ENCODE measurements around the gene LRPAP1. TPM values are rescaled to one million over a fixed set of nuclear protein-coding genes. Genes with fewer than 3 reads are reported as not detected.
A peak's percentile ranks its signal among the peaks of the same experiment; 100 is the strongest.

LRPAP1 gene
- polyA plus RNA-seq, 1 of the 3 experiments (the other 2 are of a cell fraction) = 209 TPM

DNA sequence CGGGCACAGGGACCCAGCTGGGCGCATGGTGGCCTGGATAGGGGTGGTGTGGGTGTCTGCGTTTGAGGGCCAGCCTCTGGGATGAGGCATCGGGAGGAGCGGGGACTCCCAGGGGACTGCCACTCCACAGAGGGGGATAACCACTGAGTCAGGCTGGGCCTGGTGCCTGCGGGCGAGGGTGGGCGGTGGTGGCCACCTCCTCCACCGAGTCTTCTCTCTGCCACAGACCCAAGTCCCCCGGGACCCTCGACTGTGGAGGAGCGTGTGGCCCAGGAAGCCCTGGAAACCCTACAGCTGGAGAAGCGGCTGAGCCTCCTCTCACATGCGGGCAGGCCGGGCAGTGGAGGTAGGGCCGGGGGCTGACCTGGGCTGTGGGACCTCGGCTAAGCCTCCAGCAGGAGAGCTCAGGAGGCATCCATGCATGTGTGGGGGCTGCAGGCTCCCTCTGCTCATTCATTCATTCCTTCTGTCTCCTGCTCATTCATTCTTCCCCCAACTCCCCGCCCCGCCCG, 42.7 kb downstream of the LRPAP1 start:
- TF ChIP-seq, protein P1, sequence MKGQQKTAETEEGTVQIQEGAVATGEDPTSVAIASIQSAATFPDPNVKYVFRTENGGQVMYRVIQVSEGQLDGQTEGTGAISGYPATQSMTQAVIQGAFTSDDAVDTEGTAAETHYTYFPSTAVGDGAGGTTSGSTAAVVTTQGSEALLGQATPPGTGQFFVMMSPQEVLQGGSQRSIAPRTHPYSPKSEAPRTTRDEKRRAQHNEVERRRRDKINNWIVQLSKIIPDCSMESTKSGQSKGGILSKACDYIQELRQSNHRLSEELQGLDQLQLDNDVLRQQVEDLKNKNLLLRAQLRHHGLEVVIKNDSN (IDR thresholded peaks at IDR 0.05; ENCODE audit: borderline replicate concordance, low read depth) = no peak
- H3K27me3 ChIP-seq (ENCODE audit: insufficient read depth) = no peaks in the 10 kb centered on the region
- H3K27ac ChIP-seq (ENCODE audit: low read depth in 2 of 2, low read length in 1 of 2) = no peak overlapping the region
- no peaks in the 10 kb centered on the region for H3K9me2 ChIP-seq
- no peak overlapping the region for H3K9ac ChIP-seq
- DNase-seq = peak; percentile 65
- WGBS (ENCODE audit: low lambda C conversion rate) = 41% methylated on average over 6 of the region's 20 CpGs
- H2AFZ ChIP-seq (ENCODE audit: low read depth) = no peak overlapping the region
- no peak overlapping the region for H3K4me3 ChIP-seq (ENCODE audit: low read depth in 2 of 2, low read length in 1 of 2)
- no peaks in the 10 kb centered on the region for H3K79me2 ChIP-seq (ENCODE audit: insufficient read depth)
- POLR2A ChIA-PET = no interaction called here
- no peaks in the 10 kb centered on the region for H3F3A ChIP-seq (replicated peaks; ENCODE audit: insufficient read depth)
- H3K4me2 ChIP-seq = no peak overlapping the region
- CTCF ChIA-PET = no interaction called here
- H3K9me3 ChIP-seq = no peaks in the 10 kb centered on the region
- H4K20me1 ChIP-seq (ENCODE audit: insufficient read depth) = no peaks in the 10 kb centered on the region
- peaks cover 0 to 28% of the 10 kb centered on the region in 2 experiments; a peak in 1 of 4 replicates for H3K4me1 ChIP-seq (ENCODE audit: control insufficient read depth in 1 of 2, insufficient read depth in 2 of 2, low read depth in 1 of 2, low read length in 1 of 2)
- no peaks in the 10 kb centered on the region for H3K36me3 ChIP-seq (replicated peaks in 1 of 2; ENCODE audit: control insufficient read depth in 1 of 2, insufficient read depth in 2 of 2, low read length in 1 of 2)

DNA sequence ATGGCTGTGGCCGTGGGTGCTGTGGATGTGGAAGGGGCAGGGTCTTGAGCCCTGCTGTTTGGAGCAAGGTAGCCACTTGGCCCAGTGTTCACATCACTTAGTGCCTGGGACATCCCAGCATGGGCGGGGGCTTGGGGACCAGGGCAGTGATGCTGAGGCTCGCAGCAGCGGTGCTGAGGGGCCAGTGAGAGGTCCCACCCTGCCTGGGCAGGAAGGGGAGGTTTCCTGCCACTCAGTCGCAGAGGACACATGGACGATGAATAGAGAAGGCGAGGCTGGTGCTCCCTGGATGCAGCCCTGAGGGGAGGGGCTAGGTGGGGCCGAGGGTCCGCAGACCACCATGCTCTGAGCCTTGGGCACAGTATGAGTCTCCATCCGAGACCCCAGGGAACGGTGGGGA, 43.4 kb downstream of the LRPAP1 start:
- Histone ChIP-seq H3F3A (replicated peaks; ENCODE audit: insufficient read depth) (no peaks in the 10 kb centered on the region), H3K9ac (no peak overlapping the region), H3K4me1 (ENCODE audit: control insufficient read depth in 1 of 2, insufficient read depth in 2 of 2, low read depth in 1 of 2, low read length in 1 of 2) (peaks cover 0 to 35% of the 10 kb centered on the region in 2 experiments; a peak in 1 of 4 replicates), H3K4me3 (ENCODE audit: low read depth in 2 of 2, low read length in 1 of 2) (no peak overlapping the region), H3K27ac (ENCODE audit: low read depth in 2 of 2, low read length in 1 of 2) (no peak overlapping the region), H3K79me2 (ENCODE audit: insufficient read depth) (no peaks in the 10 kb centered on the region), H4K20me1 (ENCODE audit: insufficient read depth) (no peaks in the 10 kb centered on the region), H2AFZ (ENCODE audit: low read depth) (no peak overlapping the region), H3K9me2 (no peaks in the 10 kb centered on the region), H3K9me3 (no peaks in the 10 kb centered on the region), H3K4me2 (no peak overlapping the region), H3K27me3 (ENCODE audit: insufficient read depth) (no peaks in the 10 kb centered on the region), H3K36me3 (replicated peaks in 1 of 2; ENCODE audit: control insufficient read depth in 1 of 2, insufficient read depth in 2 of 2, low read length in 1 of 2) (no peaks in the 10 kb centered on the region)
- no peak for DNase-seq
- 70% methylated on average over 6 of the region's 11 CpGs for WGBS (ENCODE audit: low lambda C conversion rate)
- POLR2A ChIA-PET = no interaction called here
- CTCF ChIA-PET = no interaction called here
- no peak for TF ChIP-seq RXRA (IDR thresholded peaks at IDR 0.05; ENCODE audit: borderline replicate concordance, low read depth)
- TF ChIP-seq, protein P1 (IDR thresholded peaks at IDR 0.05; ENCODE audit: borderline replicate concordance, low read depth) = no peak
- TF ChIP-seq, protein P2, sequence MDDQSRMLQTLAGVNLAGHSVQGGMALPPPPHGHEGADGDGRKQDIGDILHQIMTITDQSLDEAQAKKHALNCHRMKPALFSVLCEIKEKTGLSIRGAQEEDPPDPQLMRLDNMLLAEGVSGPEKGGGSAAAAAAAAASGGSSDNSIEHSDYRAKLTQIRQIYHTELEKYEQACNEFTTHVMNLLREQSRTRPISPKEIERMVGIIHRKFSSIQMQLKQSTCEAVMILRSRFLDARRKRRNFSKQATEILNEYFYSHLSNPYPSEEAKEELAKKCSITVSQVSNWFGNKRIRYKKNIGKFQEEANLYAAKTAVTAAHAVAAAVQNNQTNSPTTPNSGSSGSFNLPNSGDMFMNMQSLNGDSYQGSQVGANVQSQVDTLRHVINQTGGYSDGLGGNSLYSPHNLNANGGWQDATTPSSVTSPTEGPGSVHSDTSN (IDR thresholded peaks at IDR 0.05) = no peak
- no peak for TF ChIP-seq YY1 (IDR thresholded peaks at IDR 0.05; ENCODE audit: low read depth)
- TF ChIP-seq ELF1 (IDR thresholded peaks at IDR 0.05) = no peak
- no peak for TF ChIP-seq MXI1 (IDR thresholded peaks at IDR 0.05; ENCODE audit: low read depth, low read length)
- TF ChIP-seq, protein P3, sequence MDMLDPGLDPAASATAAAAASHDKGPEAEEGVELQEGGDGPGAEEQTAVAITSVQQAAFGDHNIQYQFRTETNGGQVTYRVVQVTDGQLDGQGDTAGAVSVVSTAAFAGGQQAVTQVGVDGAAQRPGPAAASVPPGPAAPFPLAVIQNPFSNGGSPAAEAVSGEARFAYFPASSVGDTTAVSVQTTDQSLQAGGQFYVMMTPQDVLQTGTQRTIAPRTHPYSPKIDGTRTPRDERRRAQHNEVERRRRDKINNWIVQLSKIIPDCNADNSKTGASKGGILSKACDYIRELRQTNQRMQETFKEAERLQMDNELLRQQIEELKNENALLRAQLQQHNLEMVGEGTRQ (IDR thresholded peaks at IDR 0.05; ENCODE audit: borderline replicate concordance, low read depth, low read length) = no peak
- TF ChIP-seq EZH2phosphoT487 (IDR thresholded peaks at IDR 0.05; ENCODE audit: borderline replicate concordance, low read depth) = no peak
- no peak for TF ChIP-seq FOSL2 (IDR thresholded peaks at IDR 0.05; ENCODE audit: borderline replicate concordance, low read depth)
- TF ChIP-seq TAF1 (IDR thresholded peaks at IDR 0.05; ENCODE audit: borderline replicate concordance, low read depth, low read length) = no peak
- TF ChIP-seq, protein P4, sequence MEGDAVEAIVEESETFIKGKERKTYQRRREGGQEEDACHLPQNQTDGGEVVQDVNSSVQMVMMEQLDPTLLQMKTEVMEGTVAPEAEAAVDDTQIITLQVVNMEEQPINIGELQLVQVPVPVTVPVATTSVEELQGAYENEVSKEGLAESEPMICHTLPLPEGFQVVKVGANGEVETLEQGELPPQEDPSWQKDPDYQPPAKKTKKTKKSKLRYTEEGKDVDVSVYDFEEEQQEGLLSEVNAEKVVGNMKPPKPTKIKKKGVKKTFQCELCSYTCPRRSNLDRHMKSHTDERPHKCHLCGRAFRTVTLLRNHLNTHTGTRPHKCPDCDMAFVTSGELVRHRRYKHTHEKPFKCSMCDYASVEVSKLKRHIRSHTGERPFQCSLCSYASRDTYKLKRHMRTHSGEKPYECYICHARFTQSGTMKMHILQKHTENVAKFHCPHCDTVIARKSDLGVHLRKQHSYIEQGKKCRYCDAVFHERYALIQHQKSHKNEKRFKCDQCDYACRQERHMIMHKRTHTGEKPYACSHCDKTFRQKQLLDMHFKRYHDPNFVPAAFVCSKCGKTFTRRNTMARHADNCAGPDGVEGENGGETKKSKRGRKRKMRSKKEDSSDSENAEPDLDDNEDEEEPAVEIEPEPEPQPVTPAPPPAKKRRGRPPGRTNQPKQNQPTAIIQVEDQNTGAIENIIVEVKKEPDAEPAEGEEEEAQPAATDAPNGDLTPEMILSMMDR (IDR thresholded peaks at IDR 0.05) = no peak
- TF ChIP-seq RCOR1 (IDR thresholded peaks at IDR 0.05; ENCODE audit: low read length) = no peak
- no peak for TF ChIP-seq NFIC (IDR thresholded peaks at IDR 0.05; ENCODE audit: borderline replicate concordance)

Data from SK-N-SH (cell line).